Naive thymus-derived CD4-positive, alpha-beta T cell (primary cell): ENCODE data around the gene SORBS1. TPM values are rescaled to one million over a fixed set of nuclear protein-coding genes. Genes with fewer than 3 reads are reported as not detected.

Source experiments
- ATAC-seq: fragments of 150-1000 bp; cut with Tn5 transposase; 2 replicates; pipeline ENCODE4 v1.10.0; 2021; ENCODE audit warnings: mild to moderate bottlenecking, moderate library complexity
- CTCF ChIA-PET: fragments of 350-600 bp; sonication (Branson Sonifier 250); formaldehyde crosslinking; loops from one replicate; lab custom pipeline; 2021; ENCODE audit warnings: antibody characterized with exemption; lab: Charles Lee
- POLR2A ChIA-PET: fragments of 350-600 bp; sonication (Branson Sonifier 250); formaldehyde crosslinking; loops from one replicate; lab custom pipeline; 2021; ENCODE audit warnings: antibody characterized with exemption, inconsistent platforms; lab: Charles Lee
- DNase-seq, 9 donors: peaks; one replicate each; pipeline versions ENCODE4 v3.0.0 to v3.0.0-alpha.2; 2020 to 2022; ENCODE audit warnings: mixed read lengths in 1 of 9
- H3K27ac ChIP-seq: one replicate; pipeline ENCODE4 v1.7.0; 2013; ENCODE audit warnings: mild to moderate bottlenecking, low read depth, low read length, moderate library complexity
- H3K27me3 ChIP-seq, 2 donors: one replicate each; pipeline ENCODE4 v1.7.0; 2013; ENCODE audit warnings: low read length in 2 of 2, mild to moderate bottlenecking in 2 of 2, moderate library complexity in 2 of 2; ENCODE audit not compliant: control insufficient read depth in 2 of 2, insufficient read depth in 2 of 2
- H3K36me3 ChIP-seq, 3 experiments: 1 replicate in 2 of 3; 2 replicates in 1 of 3; pipeline ENCODE4 v1.7.0; 2013; ENCODE audit warnings: low read length in 3 of 3, mild to moderate bottlenecking in 3 of 3, moderate library complexity in 1 of 3; ENCODE audit not compliant: insufficient read depth in 3 of 3, control insufficient read depth in 2 of 3
- H3K4me1 ChIP-seq, 2 donors: one replicate each; pipeline ENCODE4 v1.7.0; 2013; ENCODE audit warnings: low read length in 2 of 2, mild to moderate bottlenecking in 2 of 2, moderate library complexity in 1 of 2; ENCODE audit not compliant: control insufficient read depth in 2 of 2, insufficient read depth in 2 of 2
- H3K4me3 ChIP-seq: 2 replicates; pipeline ENCODE4 v1.7.0; 2013; ENCODE audit warnings: mild to moderate bottlenecking, low read length
- H3K9me3 ChIP-seq, 3 experiments: 1 replicate in 2 of 3; 2 replicates in 1 of 3; pipeline ENCODE4 v1.7.0; 2013; ENCODE audit warnings: low read length in 3 of 3; ENCODE audit not compliant: control insufficient read depth in 2 of 3
- H3K27ac Mint-ChIP-seq, 9 donors: one replicate each; pipeline ENCODE4 v1.8.0; 2020 to 2022; ENCODE audit warnings: mixed read lengths in 9 of 9, mild to moderate bottlenecking in 8 of 9, moderate library complexity in 5 of 9, inconsistent platforms in 2 of 9
- H3K27me3 Mint-ChIP-seq, 5 donors: one replicate each; pipeline ENCODE4 v1.8.0; 2021 to 2022; ENCODE audit warnings: mixed read lengths in 5 of 5, mild to moderate bottlenecking in 1 of 5
- H3K36me3 Mint-ChIP-seq, 5 donors: one replicate each; pipeline ENCODE4 v1.8.0; 2020 to 2022; ENCODE audit warnings: mixed read lengths in 5 of 5, mild to moderate bottlenecking in 3 of 5, inconsistent platforms in 1 of 5
- H3K4me1 Mint-ChIP-seq, 7 donors: one replicate each; pipeline ENCODE4 v1.8.0; 2020 to 2022; ENCODE audit warnings: mixed read lengths in 7 of 7, mild to moderate bottlenecking in 3 of 7, inconsistent platforms in 1 of 7
- H3K4me3 Mint-ChIP-seq, 10 donors: one replicate each; pipeline ENCODE4 v1.8.0; 2020 to 2022; ENCODE audit warnings: mild to moderate bottlenecking in 10 of 10, mixed read lengths in 10 of 10, moderate library complexity in 6 of 10, inconsistent platforms in 2 of 10
- H3K9me3 Mint-ChIP-seq, 11 donors: one replicate each; pipeline ENCODE4 v1.8.0; 2020 to 2022; ENCODE audit warnings: mixed read lengths in 11 of 11, mild to moderate bottlenecking in 4 of 11, inconsistent platforms in 1 of 11, moderate library complexity in 1 of 11
- intact Hi-C, 2 donors: fragments of 100-400 bp; cut with micrococcal nuclease; formaldehyde crosslinking; loops; one replicate each; pipeline ENCODE4 v1.15.1; 2023
- polyA plus RNA-seq, 2 donors: library from polyadenylated mRNA; unstranded; fragments of 300-500 nt; fragmentation: Illumina TruSeq; gene quantifications; one replicate each; pipeline ENCODE4 v1.2.3, GENCODE V29; 2021
- total RNA-seq, 6 experiments: library from RNA in 5 of 6; stranded (reverse) in 5 of 6; gene quantifications; 1 replicate in 5 of 6; 2 replicates in 1 of 6; pipeline ENCODE4 v1.2.3 and lab custom pipeline; 2021 to 2026

The SORBS1 gene
- total and polyA plus RNA-seq, 7 experiments from 2014 or later = 0.58 to 1.9 (median 0.95) TPM

GRCh38 chr10:95456516-95456915, 104.7 kb downstream of the SORBS1 start:
- H3K36me3 ChIP-seq = no peaks in the 10 kb centered on the region
- no peaks in the 10 kb centered on the region for H3K9me3 Mint-ChIP-seq
- H3K27ac Mint-ChIP-seq = no peak overlapping the region
- ATAC-seq = no peak
- H3K27me3 ChIP-seq = no peaks in the 10 kb centered on the region
- ChIA-PET POLR2A (no interaction called here), CTCF (interaction anchor here (1.0 kb wide), 1 partner anchor 26 kb away, joined by 3 read pairs; no protein-coding TSS in a partner anchor)
- no peaks in the 10 kb centered on the region for H3K36me3 Mint-ChIP-seq
- no peaks in the 10 kb centered on the region for H3K4me1 ChIP-seq
- peaks cover 0 to 31% (median 7%) of the 10 kb centered on the region in 5 donors for H3K27me3 Mint-ChIP-seq
- no peak overlapping the region for H3K4me3 ChIP-seq
- no peak overlapping the region for H3K4me3 Mint-ChIP-seq
- no peaks in the 10 kb centered on the region for H3K4me1 Mint-ChIP-seq
- intact Hi-C loops = no loop called here
- DNase-seq = no peak
- H3K9me3 ChIP-seq = no peaks in the 10 kb centered on the region
- H3K27ac ChIP-seq = no peak overlapping the region

GRCh38 chr10:95454940-95455339, 106.2 kb downstream of the SORBS1 start:
- CTCF ChIA-PET = no interaction called here
- no peaks in the 10 kb centered on the region for H3K4me1 Mint-ChIP-seq

GRCh38 chr10:95454356-95454755, 106.8 kb downstream of the SORBS1 start:
- CTCF ChIA-PET = no interaction called here
- no peak overlapping the region for H3K27ac ChIP-seq
- Mint-ChIP-seq H3K4me3 (no peak overlapping the region), H3K27ac (no peak overlapping the region), H3K36me3 (no peaks in the 10 kb centered on the region), H3K4me1 (no peaks in the 10 kb centered on the region), H3K9me3 (no peaks in the 10 kb centered on the region), H3K27me3 (peaks cover 0 to 32% (median 7%) of the 10 kb centered on the region in 5 donors)
- ATAC-seq (no peak), DNase-seq (no peak)
- intact Hi-C loops = no loop called here
- no peaks in the 10 kb centered on the region for H3K9me3 ChIP-seq
- no peaks in the 10 kb centered on the region for H3K27me3 ChIP-seq
- POLR2A ChIA-PET = no interaction called here
- H3K4me3 ChIP-seq = no peak overlapping the region
- no peaks in the 10 kb centered on the region for H3K36me3 ChIP-seq
- H3K4me1 ChIP-seq = no peaks in the 10 kb centered on the region

More at GRCh38 chr10:95454940-95455339, 106.2 kb downstream of the SORBS1 start:
- intact Hi-C loops = no loop called here
- Mint-ChIP-seq H3K9me3 (no peaks in the 10 kb centered on the region), H3K27me3 (peaks cover 0 to 35% (median 7%) of the 10 kb centered on the region in 5 donors), H3K27ac (no peak overlapping the region), H3K36me3 (no peaks in the 10 kb centered on the region), H3K4me3 (no peak overlapping the region)
- no peak for DNase-seq
- Histone ChIP-seq H3K27me3 (no peaks in the 10 kb centered on the region), H3K4me1 (no peaks in the 10 kb centered on the region), H3K36me3 (no peaks in the 10 kb centered on the region), H3K9me3 (no peaks in the 10 kb centered on the region), H3K4me3 (no peak overlapping the region), H3K27ac (no peak overlapping the region)
- POLR2A ChIA-PET = no interaction called here
- no peak for ATAC-seq

GRCh38 chr10:95451568-95452524, 109.3 kb downstream of the SORBS1 start:
- no peak overlapping the region for H3K27ac Mint-ChIP-seq
- H3K36me3 Mint-ChIP-seq = no peaks in the 10 kb centered on the region
- Histone ChIP-seq H3K27me3 (no peaks in the 10 kb centered on the region), H3K4me1 (no peaks in the 10 kb centered on the region), H3K36me3 (no peaks in the 10 kb centered on the region), H3K27ac (no peak overlapping the region), H3K4me3 (no peak overlapping the region), H3K9me3 (no peaks in the 10 kb centered on the region)
- peaks cover 0 to 22% (median 7%) of the 10 kb centered on the region in 5 donors for H3K27me3 Mint-ChIP-seq
- ChIA-PET POLR2A (no interaction called here), CTCF (no interaction called here)
- intact Hi-C loops = no loop called here
- no peak for ATAC-seq
- H3K4me3 Mint-ChIP-seq = no peak overlapping the region
- H3K9me3 Mint-ChIP-seq = no peaks in the 10 kb centered on the region
- no peaks in the 10 kb centered on the region for H3K4me1 Mint-ChIP-seq
- no peak for DNase-seq

- CTCF ChIA-PET = no interaction called here
- no peaks in the 10 kb centered on the region for H3K4me1 Mint-ChIP-seq
- H3K36me3 Mint-ChIP-seq = no peaks in the 10 kb centered on the region
- Histone ChIP-seq H3K4me3 (no peak overlapping the region), H3K27ac (no peak overlapping the region), H3K4me1 (no peaks in the 10 kb centered on the region), H3K36me3 (no peaks in the 10 kb centered on the region), H3K9me3 (no peaks in the 10 kb centered on the region), H3K27me3 (no peaks in the 10 kb centered on the region)
- intact Hi-C loops = no loop called here
- H3K4me3 Mint-ChIP-seq = no peak overlapping the region
- H3K27me3 Mint-ChIP-seq = peaks cover 0 to 19% (median 7%) of the 10 kb centered on the region in 5 donors
- ATAC-seq = no peak
- POLR2A ChIA-PET = no interaction called here
- no peaks in the 10 kb centered on the region for H3K9me3 Mint-ChIP-seq
- no peak overlapping the region for H3K27ac Mint-ChIP-seq
- no peak for DNase-seq
Measured at GRCh38 chr10:95451150-95451549, 110.0 kb downstream of the SORBS1 start.

GRCh38 chr10:95450188-95450587, 111.0 kb downstream of the SORBS1 start:
- intact Hi-C loops = no loop called here
- no peak overlapping the region for H3K27ac Mint-ChIP-seq
- no peaks in the 10 kb centered on the region for H3K4me1 ChIP-seq

More at GRCh38 chr10:95450188-95450587, 111.0 kb downstream of the SORBS1 start:
- CTCF ChIA-PET = no interaction called here
- Mint-ChIP-seq H3K27me3 (peaks cover 0 to 18% (median 4%) of the 10 kb centered on the region in 5 donors), H3K4me3 (no peak overlapping the region), H3K4me1 (peaks cover 0 to 2% (median 0%) of the 10 kb centered on the region in 7 donors), H3K9me3 (no peaks in the 10 kb centered on the region), H3K36me3 (no peaks in the 10 kb centered on the region)
- H3K4me3 ChIP-seq = no peak overlapping the region
- no peak for DNase-seq
- POLR2A ChIA-PET = no interaction called here
- ATAC-seq = no peak
- no peaks in the 10 kb centered on the region for H3K36me3 ChIP-seq
- H3K9me3 ChIP-seq = no peaks in the 10 kb centered on the region
- no peaks in the 10 kb centered on the region for H3K27me3 ChIP-seq
- H3K27ac ChIP-seq = no peak overlapping the region
